Myocyte (in vitro differentiated cells): ENCODE data around the gene HTR1E. TPM values are rescaled to one million over a fixed set of nuclear protein-coding genes. Genes with fewer than 3 reads are reported as not detected.
"Not testable (repeated sequence)": the region's sequence is repeated elsewhere in the genome, so short reads cannot be mapped to it uniquely, and the experiment has no call there.

Experiments used
- DNase-seq: peaks from one replicate; pipeline ENCODE4 v3.0.0-alpha.2; 2012; ENCODE audit warnings: low read depth
- total RNA-seq: library from RNA; depleted of rRNA; stranded (reverse); fragments of >200 nt; gene quantifications from 2 replicates; pipeline ENCODE4 v1.2.3, GENCODE V29; 2014

HTR1E gene
- total RNA-seq, 1 donor from 2014 or later, result not detected

DNA sequence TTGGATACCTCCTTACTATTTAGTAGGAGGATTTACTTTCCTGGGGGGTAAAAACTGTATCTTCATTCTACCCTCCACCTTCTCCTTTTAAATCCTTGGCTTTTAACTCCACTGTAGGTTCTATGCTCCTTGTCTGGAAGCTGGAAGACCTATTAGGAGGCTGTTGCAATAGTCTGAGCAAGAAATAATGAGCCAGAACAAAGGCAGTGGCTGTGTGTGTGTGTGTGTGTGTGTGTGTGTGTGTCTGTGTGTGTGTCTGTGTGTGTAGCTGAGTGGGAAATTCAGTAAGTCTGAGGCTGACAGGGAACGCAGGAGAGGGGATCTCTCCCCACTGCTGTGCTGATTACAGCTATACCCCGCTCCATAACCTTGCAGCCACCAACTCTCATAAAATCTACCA lies 35.8 kb downstream of the HTR1E start:
- DNase-seq, result no peak

DNA sequence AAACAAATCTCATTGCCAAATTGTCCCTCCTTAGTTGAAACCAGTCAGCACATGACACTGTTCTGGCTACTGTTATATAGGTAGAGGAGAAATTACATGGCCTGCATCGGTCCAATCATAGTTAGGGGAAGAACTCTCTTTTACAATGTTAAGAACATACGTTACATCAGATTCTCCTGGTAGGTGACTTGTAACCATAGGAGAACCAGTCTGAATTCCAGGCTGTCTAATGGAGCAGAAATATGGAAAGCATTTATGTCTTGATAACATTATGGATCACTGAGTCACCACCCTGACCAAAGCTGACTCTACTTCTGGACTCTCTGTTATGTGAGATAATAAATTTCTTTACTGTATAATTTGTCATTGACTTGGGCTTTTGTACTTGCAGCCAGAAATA lies 40.9 kb downstream of the HTR1E start:
- DNase-seq, result no peak

GRCh38 chr6:87001494-87001893 lies 64.2 kb downstream of the HTR1E start:
- no peak for DNase-seq

GRCh38 chr6:87002391-87002790 lies 65.1 kb downstream of the HTR1E start:
- not testable (repeated sequence) for DNase-seq

- not testable (repeated sequence) for DNase-seq
Observed at GRCh38 chr6:87006541-87006940, 69.2 kb downstream of the HTR1E start.

- not testable (repeated sequence) for DNase-seq
Observed at GRCh38 chr6:87009581-87009980, 72.3 kb downstream of the HTR1E start.

DNA sequence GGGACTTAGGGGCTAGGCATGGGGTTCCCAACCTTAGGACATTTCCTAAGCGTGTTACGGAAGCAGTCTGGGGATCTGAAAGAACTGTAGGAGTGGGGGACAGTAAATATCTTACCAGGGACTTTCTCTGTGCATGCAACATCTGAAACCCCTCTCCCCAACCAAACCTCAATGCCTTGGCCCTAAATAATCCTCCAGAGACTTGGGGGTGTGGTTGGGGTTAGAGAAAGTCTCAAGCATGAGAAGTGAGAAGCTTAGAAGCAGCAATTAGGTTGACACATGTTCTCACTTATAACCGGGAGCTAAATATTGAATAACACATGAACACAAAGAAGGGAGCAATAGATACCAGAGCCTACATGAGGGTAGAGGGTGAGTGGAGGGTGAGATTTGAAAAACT lies 74.7 kb downstream of the HTR1E start:
- no peak for DNase-seq

- DNase-seq, result no peak
Observed at GRCh38 chr6:87012743-87013142, 75.4 kb downstream of the HTR1E start.

GRCh38 chr6:87016772-87017171 lies 79.4 kb downstream of the HTR1E start:
- no peak for DNase-seq

DNA sequence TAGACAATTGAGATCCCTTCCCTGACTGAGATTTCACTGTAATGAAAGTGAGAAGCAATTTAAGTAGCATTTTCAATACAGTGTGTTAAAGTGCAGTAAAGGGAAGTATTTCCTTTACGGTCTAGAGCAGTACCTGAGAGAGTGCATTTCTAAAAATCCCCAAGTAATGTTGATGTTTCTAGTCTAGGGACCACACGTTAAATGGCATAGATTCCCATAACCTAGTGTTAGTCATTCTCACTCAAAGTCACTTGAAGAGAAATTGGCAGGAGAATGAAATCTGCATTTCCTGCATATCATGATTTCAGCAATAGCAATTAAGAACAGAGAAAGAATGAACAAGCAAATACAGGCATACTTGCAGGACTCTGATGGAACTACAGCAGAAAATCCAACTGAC lies 89.7 kb downstream of the HTR1E start:
- no peak for DNase-seq

- DNase-seq, result peak; percentile 61
Observed at GRCh38 chr6:87029711-87030314, 92.5 kb downstream of the HTR1E start.

DNA sequence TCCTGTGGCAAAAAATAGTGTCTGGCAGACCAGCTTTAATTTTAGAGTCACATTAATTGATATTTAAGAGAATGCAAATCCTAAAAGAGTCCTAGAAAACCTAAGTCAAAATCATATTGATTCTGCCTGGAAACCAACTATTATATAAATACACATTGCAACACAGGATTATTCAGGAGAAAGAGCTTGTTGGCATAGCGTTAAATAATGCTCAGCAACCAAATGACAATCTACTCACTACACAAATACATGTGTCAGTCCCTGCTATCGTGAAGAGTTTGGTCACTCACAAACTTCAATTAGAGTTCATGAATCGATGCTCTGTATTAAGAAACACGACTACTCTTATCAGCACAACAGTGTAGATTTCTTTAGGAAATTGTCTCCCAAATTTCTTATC lies 103.4 kb downstream of the HTR1E start:
- DNase-seq, result no peak

DNA sequence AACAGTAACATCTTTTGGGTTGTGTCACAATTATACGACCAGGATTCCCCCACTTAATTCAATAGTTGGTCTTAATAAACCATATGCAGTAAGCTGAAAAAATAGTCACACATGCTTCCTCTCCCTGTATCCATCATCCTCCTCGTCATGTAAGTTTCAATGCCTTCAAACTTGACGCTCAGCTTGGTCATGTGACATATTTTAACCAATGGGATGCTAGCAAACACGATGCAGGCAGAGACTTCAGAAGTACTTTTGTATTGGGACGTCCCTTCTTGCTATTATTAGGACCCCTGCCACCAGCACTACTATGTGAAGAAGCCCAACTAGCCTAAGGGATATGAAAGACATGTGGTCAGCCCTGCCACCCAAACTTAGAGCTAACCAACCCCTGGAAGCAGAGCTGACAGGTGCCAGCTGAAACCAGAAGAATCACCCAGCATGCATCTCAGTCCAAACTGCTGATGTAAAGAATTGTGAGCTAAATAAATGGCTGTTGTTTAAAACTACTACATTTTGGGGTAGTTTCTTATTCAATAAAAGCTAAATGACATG lies 108.3 kb downstream of the HTR1E start:
- DNase-seq, result peak; percentile 49

- no peak for DNase-seq
Observed at GRCh38 chr6:87049779-87050178, 112.5 kb downstream of the HTR1E start.

DNA sequence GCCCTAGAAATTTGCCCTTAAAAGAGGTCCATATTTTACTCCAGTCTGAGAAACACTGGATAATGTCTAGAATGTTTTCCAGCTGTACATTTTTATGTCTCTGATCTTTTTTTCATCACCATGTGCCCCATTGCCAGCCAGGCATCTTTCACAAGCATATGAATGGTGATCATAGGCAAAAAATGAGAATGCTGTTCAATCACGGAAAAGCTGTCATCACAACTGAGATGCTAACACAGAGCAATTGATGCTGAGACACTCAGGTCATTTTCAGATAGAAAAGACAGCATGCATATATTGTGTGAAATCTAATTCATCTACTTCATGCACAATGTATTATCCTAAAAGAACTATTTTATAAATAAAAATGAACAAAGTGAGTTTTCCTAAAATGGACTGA lies 116.0 kb downstream of the HTR1E start:
- DNase-seq, result no peak

DNA sequence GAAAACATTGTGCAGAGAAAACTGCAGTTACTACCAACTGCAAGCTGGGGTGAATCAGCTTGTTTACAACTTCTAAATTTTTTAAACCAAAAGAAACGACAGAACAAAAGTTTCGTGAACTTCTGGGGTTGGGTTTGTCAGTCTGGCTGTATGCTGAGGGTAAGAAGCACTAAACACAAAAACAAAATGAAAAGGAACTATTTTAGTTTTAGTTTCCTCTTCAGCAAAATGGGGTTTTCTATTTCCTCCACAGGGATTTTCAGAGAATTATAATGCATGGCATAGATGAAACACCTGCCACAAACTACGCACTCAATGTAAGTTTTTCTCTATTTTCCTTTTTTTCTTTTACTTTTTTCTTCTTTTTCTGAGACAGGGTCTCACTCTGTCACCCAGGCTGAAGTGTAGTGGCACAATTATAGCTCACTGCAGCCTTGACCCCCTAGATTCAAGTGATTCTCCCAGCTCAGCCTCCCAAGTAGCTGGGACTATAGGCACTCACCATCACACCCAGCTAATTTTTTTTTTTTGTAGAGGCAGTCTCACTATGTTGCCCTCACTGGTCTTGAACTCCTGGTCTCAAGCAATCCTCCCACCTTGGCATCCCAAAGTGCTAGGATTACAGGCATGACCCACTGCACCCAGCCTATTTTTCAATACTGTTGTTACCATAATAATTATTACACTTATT lies 117.0 kb downstream of the HTR1E start:
- DNase-seq, result no peak

DNA sequence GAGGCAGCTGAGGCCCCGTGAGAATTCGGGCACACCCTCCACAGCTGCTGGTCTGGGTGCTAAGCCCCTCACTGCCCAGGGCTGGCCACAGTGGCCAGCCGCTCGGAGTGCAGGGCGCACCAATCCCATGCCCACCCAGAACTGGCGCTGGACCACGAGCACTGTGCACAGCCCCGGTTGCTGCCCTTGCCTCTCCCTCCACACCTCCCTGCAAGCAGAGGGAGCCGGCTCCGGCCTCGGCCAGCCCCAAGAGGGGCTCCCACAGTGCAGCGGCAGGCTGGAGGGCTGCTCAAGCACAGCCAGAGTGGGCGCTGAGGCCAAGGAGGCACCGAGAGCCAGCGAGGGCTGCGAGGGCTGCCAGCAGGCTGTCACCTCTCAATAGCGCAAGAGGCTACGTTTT lies 122.6 kb downstream of the HTR1E start:
- DNase-seq, result no peak

- DNase-seq, result no peak
Observed at GRCh38 chr6:87065117-87065516, 127.8 kb downstream of the HTR1E start.

Other genes with a start within 250 kb of the HTR1E start
- gene CGA, start 157.6 kb downstream of the HTR1E start, total RNA-seq, result not detected in 2 replicates
- gene ZNF292, start 218.0 kb downstream of the HTR1E start, total RNA-seq, result 17.2 and 21.5 TPM in 2 replicates